HG03135 (cell line): ENCODE data around the gene CATSPERD.
"Not testable (repeated sequence)": the region's sequence is repeated elsewhere in the genome, so short reads cannot be mapped to it uniquely, and the experiment has no call there.

Experiments
- ATAC-seq: cut with Tn5 transposase; IDR thresholded peaks from one replicate; pipeline ENCODE4 v1.9.1; 2021; ENCODE audit warnings: mild to moderate bottlenecking, moderate library complexity; ENCODE audit not compliant: unreplicated experiment

CATSPERD gene

GRCh38 chr19:5719274-5719960 is 1.0 kb upstream of the CATSPERD start:
- peak; percentile 0 for ATAC-seq

GRCh38 chr19:5727453-5728050 is 7.1 kb downstream of the CATSPERD start:
- ATAC-seq, result no peak

- not testable (repeated sequence) for ATAC-seq
Measured at GRCh38 chr19:5733172-5733571, 12.7 kb downstream of the CATSPERD start.

GRCh38 chr19:5738423-5738822 is 18.0 kb downstream of the CATSPERD start:
- ATAC-seq, result no peak

- ATAC-seq, result no peak
Measured at GRCh38 chr19:5742051-5742450, 21.6 kb downstream of the CATSPERD start.

- no peak for ATAC-seq
Measured at GRCh38 chr19:5743630-5744029, 23.2 kb downstream of the CATSPERD start.

- not testable (repeated sequence) for ATAC-seq
Measured at GRCh38 chr19:5744999-5745398, 24.6 kb downstream of the CATSPERD start.

- not testable (repeated sequence) for ATAC-seq
Measured at GRCh38 chr19:5748920-5749319, 28.5 kb downstream of the CATSPERD start.

GRCh38 chr19:5749505-5749904 is 29.1 kb downstream of the CATSPERD start:
- no peak for ATAC-seq

GRCh38 chr19:5751709-5752108 is 31.3 kb downstream of the CATSPERD start:
- ATAC-seq, result no peak

GRCh38 chr19:5753743-5754142 is 33.3 kb downstream of the CATSPERD start:
- no peak for ATAC-seq

GRCh38 chr19:5762608-5763217 is 42.3 kb downstream of the CATSPERD start:
- no peak for ATAC-seq

- ATAC-seq, result no peak
Measured at GRCh38 chr19:5765220-5765619, 44.8 kb downstream of the CATSPERD start.

- ATAC-seq, result no peak
Measured at GRCh38 chr19:5767949-5768348, 47.5 kb downstream of the CATSPERD start.

- no peak for ATAC-seq
Measured at GRCh38 chr19:5772416-5772815, 52.0 kb downstream of the CATSPERD start.

GRCh38 chr19:5773276-5773675 is 52.8 kb downstream of the CATSPERD start:
- no peak for ATAC-seq

GRCh38 chr19:5774921-5775320 is 54.5 kb downstream of the CATSPERD start:
- ATAC-seq, result no peak

- ATAC-seq, result no peak
Measured at GRCh38 chr19:5775668-5776309, 55.4 kb downstream of the CATSPERD start.

GRCh38 chr19:5778402-5778801 is 58.0 kb downstream of the CATSPERD start:
- no peak for ATAC-seq

GRCh38 chr19:5780916-5781315 is 60.5 kb downstream of the CATSPERD start:
- ATAC-seq, result not testable (repeated sequence)

GRCh38 chr19:5782322-5782721 is 61.9 kb downstream of the CATSPERD start:
- ATAC-seq, result no peak
